Measurements from ENCODE around the gene SSBP3. TPM values are rescaled to one million over a fixed set of nuclear protein-coding genes. Genes with fewer than 3 reads are reported as not detected.

The SSBP3 gene
- total RNA-seq, 1 experiment from 2014 or later = 15.0 TPM

GRCh38 chr1:54221867-54222484 is 184.2 kb downstream of the SSBP3 start:
- Histone ChIP-seq H3K36me3 (ENCODE audit: low read depth, low read length) (peaks cover 17% of the 10 kb centered on the region; the same call in 1 of the 2 replicates), H4K20me1 (ENCODE audit: low read length) (no peaks in the 10 kb centered on the region), H3K27me3 (ENCODE audit: low read length) (no peaks in the 10 kb centered on the region), H3F3A (ENCODE audit: low read length, unreplicated experiment) (no peaks in the 10 kb centered on the region), H3K9me2 (replicated peaks; ENCODE audit: low read length) (no peaks in the 10 kb centered on the region), H3K4me3 (ENCODE audit: low read length) (no peak overlapping the region), H3K4me2 (ENCODE audit: low read length) (no peak overlapping the region), H3K4me1 (ENCODE audit: insufficient read depth, low read length) (no peaks in the 10 kb centered on the region; the same call in 1 of the 2 replicates), H3K9ac (ENCODE audit: low read length) (no peak overlapping the region), H2AFZ (ENCODE audit: low read length) (no peak overlapping the region), H3K79me2 (ENCODE audit: low read length) (no peaks in the 10 kb centered on the region), H3K27ac (ENCODE audit: low read length) (no peak overlapping the region), H3K9me3 (ENCODE audit: low read length) (no peaks in the 10 kb centered on the region)
- TF ChIP-seq EZH2 (IDR thresholded peaks at IDR 0.05; ENCODE audit: low read length, unreplicated experiment) (no peak), EZH2phosphoT487 (IDR thresholded peaks at IDR 0.05; ENCODE audit: borderline replicate concordance, low read length) (no peak), CTCF (conservative IDR thresholded peaks at IDR 0.05; ENCODE audit: low read depth, low read length) (no peak)
- ChIA-PET CTCF (no interaction called here), POLR2A (ENCODE audit: unreplicated experiment) (no interaction called here)
- intact Hi-C loops (cut with micrococcal nuclease) = no loop called here
- no peak for ATAC-seq
- BruUV-seq (replicated peaks) = no TSS peak
- no peak for DNase-seq

- no peaks in the 10 kb centered on the region for H3K4me1 ChIP-seq (ENCODE audit: insufficient read depth, low read length)
- no peaks in the 10 kb centered on the region for H3K9me2 ChIP-seq (replicated peaks; ENCODE audit: low read length)
- TF ChIP-seq EZH2phosphoT487 (IDR thresholded peaks at IDR 0.05; ENCODE audit: borderline replicate concordance, low read length) (no peak), CTCF (conservative IDR thresholded peaks at IDR 0.05; ENCODE audit: low read depth, low read length) (no peak), EZH2 (IDR thresholded peaks at IDR 0.05; ENCODE audit: low read length, unreplicated experiment) (no peak)
- H3K9me3 ChIP-seq (ENCODE audit: low read length) = no peaks in the 10 kb centered on the region
- H3K9ac ChIP-seq (ENCODE audit: low read length) = no peak overlapping the region
- H2AFZ ChIP-seq (ENCODE audit: low read length) = no peak overlapping the region
- CTCF ChIA-PET = no interaction called here
- no peak overlapping the region for H3K4me2 ChIP-seq (ENCODE audit: low read length)
- H3K27me3 ChIP-seq (ENCODE audit: low read length) = no peaks in the 10 kb centered on the region
- ATAC-seq = no peak
- H3K36me3 ChIP-seq (ENCODE audit: low read depth, low read length) = peaks cover 24% of the 10 kb centered on the region; the same call in 1 of the 2 replicates
- H3F3A ChIP-seq (ENCODE audit: low read length, unreplicated experiment) = no peaks in the 10 kb centered on the region
- H3K79me2 ChIP-seq (ENCODE audit: low read length) = no peaks in the 10 kb centered on the region
- intact Hi-C loops (cut with micrococcal nuclease) = no loop called here
- no peak for DNase-seq
- no TSS peak for BruUV-seq (replicated peaks)
- H4K20me1 ChIP-seq (ENCODE audit: low read length) = no peaks in the 10 kb centered on the region
- no peak overlapping the region for H3K4me3 ChIP-seq (ENCODE audit: low read length)
- H3K27ac ChIP-seq (ENCODE audit: low read length) = no peak overlapping the region
- POLR2A ChIA-PET (ENCODE audit: unreplicated experiment) = no interaction called here
These were observed 184.9 kb downstream of the SSBP3 start for GRCh38 chr1:54221113-54221834.
